K562 (cell line): Measurements from ENCODE around the gene LTBR. TPM values are rescaled to one million over a fixed set of nuclear protein-coding genes. Genes with fewer than 3 reads are reported as not detected.
A peak's percentile ranks its signal among the peaks of the same experiment; 100 is the strongest.
"Not testable (repeated sequence)": the region's sequence is repeated elsewhere in the genome, so short reads cannot be mapped to it uniquely, and the experiment has no call there.

ENCODE experiments used
- ATAC-seq: fragments of 200-7000 bp; cut with Tn5 transposase; 3 replicates; pipeline ENCODE4 v1.9.1; 2020; ENCODE audit warnings: moderate library complexity
- BruUV-seq: library from RNA; stranded (reverse); fragments of 400-500 nt; replicated peaks from 2 replicates; lab custom pipeline; 2021; lab: Mats Ljungman, UMichigan
- CTCF ChIA-PET: fragments of 300-600 bp; formaldehyde crosslinking; extraction: SDS; loops from one replicate; lab custom pipeline; 2021; ENCODE audit warnings: low intra/inter-chr PET ratio; lab: Yijun Ruan, JAX
- POLR2A ChIA-PET: fragments of 300-600, 350-650 bp; sonication (Branson Sonifier 250); formaldehyde crosslinking; extraction: SDS; loops from one replicate; lab custom pipeline; 2021; ENCODE audit warnings: antibody characterized with exemption, inconsistent platforms; lab: Yijun Ruan, JAX
- DNase-seq, 4 experiments: peaks; one replicate each; pipeline versions ENCODE4 v3.0.0 to v3.0.0-alpha.2; 2011 to 2018; ENCODE audit warnings: low spot score in 3 of 4, mixed read lengths in 3 of 4; ENCODE audit errors: extremely low read depth in 1 of 4
- FAIRE-seq: peaks from 2 replicates; lab custom pipeline; 2011; peaks lifted over from hg19 to GRCh38; lab: Jason Lieb, UNC
- H2AFZ ChIP-seq: 2 replicates; pipeline ENCODE4 v1.6.0; 2011; ENCODE audit warnings: low read depth, low read length, control low read depth, inconsistent platforms
- H3K27ac ChIP-seq: fragments of 200-600 bp; 3 replicates; pipeline ENCODE4 v1.8.0; 2011; ENCODE audit warnings: low read depth, mild to moderate bottlenecking, control low read depth, inconsistent platforms, low read length, moderate library complexity, mixed read lengths; ENCODE audit errors: extremely low read depth
- H3K27me3 ChIP-seq, 2 experiments: fragments of 300-600 bp in 1 of 2; 2 replicates in 1 of 2; 3 replicates in 1 of 2; pipeline versions ENCODE4 v1.6.0 to v1.8.0; 2011; ENCODE audit warnings: inconsistent platforms in 2 of 2, low read length in 2 of 2, mild to moderate bottlenecking in 1 of 2, mixed read lengths in 1 of 2, moderate library complexity in 1 of 2; ENCODE audit not compliant: control insufficient read depth in 2 of 2, insufficient read depth in 2 of 2
- H3K36me3 ChIP-seq: fragments of 300-600 bp; 3 replicates; pipeline ENCODE4 v1.8.0; 2011; ENCODE audit warnings: mild to moderate bottlenecking, low read length, inconsistent platforms; ENCODE audit not compliant: control insufficient read depth, insufficient read depth
- H3K4me1 ChIP-seq, 2 experiments: fragments of 200-600 bp in 1 of 2; replicated peaks in 1 of 2; 2 replicates in 1 of 2; 3 replicates in 1 of 2; pipeline versions ENCODE4 v1.5.1 to v1.8.0; 2011; ENCODE audit warnings: inconsistent platforms in 2 of 2, low read length in 2 of 2, mild to moderate bottlenecking in 1 of 2, mixed read lengths in 1 of 2, moderate library complexity in 1 of 2; ENCODE audit not compliant: control insufficient read depth in 2 of 2, insufficient read depth in 2 of 2
- H3K4me2 ChIP-seq: 2 replicates; pipeline ENCODE4 v1.6.1; 2011; ENCODE audit warnings: low read length, control low read depth, inconsistent platforms, mixed read lengths; ENCODE audit not compliant: insufficient read depth
- H3K4me3 ChIP-seq: fragments of 200-600 bp; sonication (generic), shearing (Covaris generic); 2 replicates; pipeline ENCODE4 v1.5.1; 2016; ENCODE audit warnings: control low read depth, inconsistent platforms
- H3K79me2 ChIP-seq: fragments of 200-600 bp; 3 replicates; pipeline ENCODE4 v1.8.0; 2011; ENCODE audit warnings: low read length, inconsistent platforms; ENCODE audit not compliant: control insufficient read depth, insufficient read depth
- H3K9ac ChIP-seq, 2 experiments: 2 replicates each; pipeline versions ENCODE4 v1.6.0 to v1.6.1; 2011; ENCODE audit warnings: low read depth in 2 of 2, low read length in 2 of 2, control low read depth in 1 of 2, inconsistent platforms in 1 of 2, mild to moderate bottlenecking in 1 of 2, mixed read lengths in 1 of 2; ENCODE audit not compliant: insufficient read depth in 1 of 2
- H3K9me1 ChIP-seq: one replicate; pipeline ENCODE4 v1.6.0; 2011; ENCODE audit warnings: inconsistent platforms, mild to moderate bottlenecking, low read length, moderate library complexity; ENCODE audit not compliant: control insufficient read depth, insufficient read depth
- H3K9me3 ChIP-seq: replicated peaks from 2 replicates; pipeline ENCODE4 v1.5.1; 2011; ENCODE audit warnings: low read depth, low read length, inconsistent platforms; ENCODE audit not compliant: control insufficient read depth, insufficient read depth
- H4K20me1 ChIP-seq: replicated peaks from 2 replicates; pipeline ENCODE4 v1.6.1; 2011; ENCODE audit warnings: low read length, inconsistent platforms, mixed read lengths; ENCODE audit not compliant: control insufficient read depth, insufficient read depth
- EGR1 ChIP-seq: fragments of 450-650 bp; conservative IDR thresholded peaks from 2 replicates; pipeline ENCODE4 v1.6.1; 2017; ENCODE audit warnings: mild to moderate bottlenecking
- MYNN ChIP-seq, 2 experiments: sonication (generic); formaldehyde crosslinking in 1 of 2; IDR thresholded peaks; 2 replicates each; pipeline versions ENCODE4 v1.5.0 to v1.6.1; 2016 to 2020; ENCODE audit warnings: antibody characterized with exemption in 1 of 2, missing genetic modification reagents in 1 of 2
- RFX1 ChIP-seq: fragments of 450-650 bp; IDR thresholded peaks from 2 replicates; pipeline ENCODE4 v1.6.1; 2016; ENCODE audit warnings: mild to moderate bottlenecking, moderate library complexity
- ZNF449 ChIP-seq: fragments of 250-450 bp; sonication (Bioruptor Pico); IDR thresholded peaks from 2 replicates; pipeline ENCODE4 v1.8.0; 2022; ENCODE audit warnings: moderate library complexity, mild to moderate bottlenecking, inconsistent platforms
- WGBS: fragments of 100-300 bp; shearing (Covaris generic); methylation state at CpG from one replicate; pipeline ENCODE4 v1.1.6; 2016; ENCODE audit warnings: low coverage, mixed read lengths; ENCODE audit not compliant: insufficient coverage; ENCODE audit errors: missing lambda C conversion rate; 5-methylcytosine and 5-hydroxymethylcytosine counted together
- in situ Hi-C: fragments of 300-500 bp; cut with MboI; formaldehyde crosslinking; loops from 4 replicates; pipeline ENCODE4 v1.15.0; 2018; ENCODE audit warnings: inconsistent platforms, mixed read lengths
- intact Hi-C: fragments of 100-400 bp; cut with micrococcal nuclease; formaldehyde crosslinking; loops from 2 replicates; pipeline ENCODE4 v1.14.2; 2022
- polyA plus RNA-seq, 8 experiments: library from polyadenylated mRNA; depleted of rRNA in 4 of 8; stranded (reverse) in 5 of 8; unstranded in 3 of 8; fragments of >200 nt; fragmentation: Nextera tagmentation in 2 of 8; fragmentation: Illumina TruSeq in 1 of 8; extraction: Ambion mirVana in 2 of 8; extraction: Trizol in 1 of 8; gene quantifications; 2 replicates each; pipeline versions ENCODE4 v1.2.1 to v1.2.3, GENCODE V29; 2011 to 2014; ENCODE audit warnings: inconsistent platforms in 1 of 8, missing spikeins in 1 of 8
- total RNA-seq, 7 experiments: library from RNA; depleted of rRNA in 6 of 7; stranded (reverse); fragments of >200 nt in 6 of 7; fragmentation: Illumina TruSeq in 2 of 7; extraction: Trizol in 2 of 7; gene quantifications; 2 replicates each; pipeline versions ENCODE4 v1.2.1 to v1.2.3, GENCODE V29; 2011 to 2021; ENCODE audit warnings: low replicate concordance in 1 of 7

Gene LTBR
- total and polyA plus RNA-seq, 9 of the 15 experiments (the other 6 are each of a cell fraction or from before 2014, with no cell fraction given): 0.96 to 69.0 (median 35.3) TPM

GRCh38 chr12:6426882-6427671 is 43.1 kb downstream of the LTBR start:
- intact Hi-C loops (no loop called here), in situ Hi-C loops (no loop called here)
- Histone ChIP-seq H4K20me1 (no peaks in the 10 kb centered on the region), H3K9me3 (no peaks in the 10 kb centered on the region), H3K9me1 (no peaks in the 10 kb centered on the region), H3K27ac (no peak overlapping the region), H3K79me2 (no peaks in the 10 kb centered on the region), H3K4me3 (no peak overlapping the region), H2AFZ (no peak overlapping the region), H3K9ac (no peak overlapping the region), H3K4me2 (no peak overlapping the region), H3K4me1 (peaks cover 12 to 20% of the 10 kb centered on the region in 2 experiments; a peak in 4 of 5 replicates), H3K36me3 (no peaks in the 10 kb centered on the region), H3K27me3 (no peaks in the 10 kb centered on the region)
- TF ChIP-seq RFX1: peak; percentile 74
- TF ChIP-seq MYNN (IDR thresholded peaks at IDR 0.05): peak; percentile 89; the same call in 1 of the 2 replicates
- no peak for TF ChIP-seq MYNN (CRISPR knock-in tag; IDR thresholded peaks at IDR 0.05)
- TF ChIP-seq ZNF449 (CRISPR knock-in tag): no peak
- peak; percentile 67 for TF ChIP-seq EGR1
- ChIA-PET CTCF (no interaction called here), POLR2A (interaction anchor here (0.6 kb wide), 1 partner anchor 105 kb away, joined by 4 read pairs; no protein-coding TSS in a partner anchor)
- no TSS peak for BruUV-seq
- FAIRE-seq: no peak
- no peak for ATAC-seq
- WGBS: 47% methylated on average over 9 of the region's 14 CpGs
- DNase-seq: peak in 1 of 4 experiments; percentile 12

- H3K27ac ChIP-seq: not testable (repeated sequence)
Observed at GRCh38 chr12:6427796-6428195, 43.8 kb downstream of the LTBR start.

More at GRCh38 chr12:6427796-6428195, 43.8 kb downstream of the LTBR start:
- H3K9me3 ChIP-seq, FAIRE-seq, H4K20me1 ChIP-seq, ATAC-seq, H3K27me3 ChIP-seq, H2AFZ ChIP-seq, CTCF ChIA-PET, DNase-seq, BruUV-seq, H3K4me3 ChIP-seq, H3K9ac ChIP-seq, H3K9me1 ChIP-seq, in situ Hi-C loops, H3K4me2 ChIP-seq, POLR2A ChIA-PET, H3K79me2 ChIP-seq, H3K36me3 ChIP-seq, intact Hi-C loops: not testable (repeated sequence)
- 67% methylated on average over 10 of the region's 10 CpGs for WGBS
- H3K4me1 ChIP-seq: peaks cover 12 to 20% of the 10 kb centered on the region in 2 experiments; a peak in 4 of 5 replicates
